WTC11 (cell line): Measurements from ENCODE around the gene QSOX2. TPM values are rescaled to one million over a fixed set of nuclear protein-coding genes. Genes with fewer than 3 reads are reported as not detected.
A peak's percentile ranks its signal among the peaks of the same experiment; 100 is the strongest.

ENCODE experiments used
- ATAC-seq: fragments of 200-7000 bp; cut with Tn5 transposase; 2 replicates; pipeline ENCODE4 v1.10.0; 2021; ENCODE audit warnings: mild to moderate bottlenecking, moderate library complexity
- CTCF ChIA-PET: fragments of 300-600 bp; sonication (Branson Sonifier 250); formaldehyde crosslinking; loops from one replicate; lab custom pipeline; 2021; ENCODE audit warnings: antibody characterized with exemption; lab: Charles Lee
- POLR2A ChIA-PET: fragments of 350-600 bp; sonication (Branson Sonifier 250); formaldehyde crosslinking; loops from one replicate; lab custom pipeline; 2021; ENCODE audit warnings: antibody characterized with exemption; lab: Charles Lee
- DNase-seq: peaks from one replicate; pipeline ENCODE4 v3.0.0; 2021; ENCODE audit warnings: low spot score
- H3K27ac Mint-ChIP-seq: 2 replicates; pipeline ENCODE4 v1.8.0; 2021; ENCODE audit warnings: mixed read lengths
- H3K27me3 Mint-ChIP-seq: 2 replicates; pipeline ENCODE4 v1.8.0; 2021; ENCODE audit warnings: low read depth, mild to moderate bottlenecking, moderate library complexity, mixed read lengths
- H3K36me3 Mint-ChIP-seq: 2 replicates; pipeline ENCODE4 v1.8.0; 2021; ENCODE audit warnings: mixed read lengths
- H3K4me1 Mint-ChIP-seq: 2 replicates; pipeline ENCODE4 v1.8.0; 2022; ENCODE audit warnings: mixed read lengths
- H3K4me3 Mint-ChIP-seq: 2 replicates; pipeline ENCODE4 v1.8.0; 2021; ENCODE audit warnings: mild to moderate bottlenecking, moderate library complexity, mixed read lengths
- H3K9me3 Mint-ChIP-seq: 2 replicates; pipeline ENCODE4 v1.8.0; 2021; ENCODE audit warnings: mixed read lengths
- CDX4 ChIP-seq: fragments of 250-450 bp; sonication (Bioruptor Pico); IDR thresholded peaks from 2 replicates; pipeline ENCODE4 v1.9.0; 2021; ENCODE audit warnings: moderate library complexity, mild to moderate bottlenecking, inconsistent platforms, borderline replicate concordance
- CREB1 ChIP-seq: sonication (generic); formaldehyde crosslinking; IDR thresholded peaks from 2 replicates; pipeline ENCODE4 v1.8.0; 2023; ENCODE audit warnings: mild to moderate bottlenecking, missing genetic modification reagents
- CREM ChIP-seq: sonication (generic); formaldehyde crosslinking; IDR thresholded peaks from 2 replicates; pipeline ENCODE4 v1.8.1; 2022; ENCODE audit warnings: mild to moderate bottlenecking, missing genetic modification reagents, moderate library complexity
- E2F4 ChIP-seq: sonication (generic); formaldehyde crosslinking; IDR thresholded peaks from 2 replicates; pipeline ENCODE4 v1.8.1; 2022; ENCODE audit warnings: low read depth, mild to moderate bottlenecking, moderate library complexity, missing genetic modification reagents, borderline replicate concordance
- ETV6 ChIP-seq: sonication (generic); formaldehyde crosslinking; IDR thresholded peaks from 2 replicates; pipeline ENCODE4 v1.8.1; 2022; ENCODE audit warnings: mild to moderate bottlenecking, missing genetic modification reagents
- FOXK1 ChIP-seq: sonication (generic); formaldehyde crosslinking; IDR thresholded peaks from 2 replicates; pipeline ENCODE4 v1.8.0; 2022; ENCODE audit warnings: mild to moderate bottlenecking, moderate library complexity, missing genetic modification reagents
- GABPB1 ChIP-seq: sonication (generic); formaldehyde crosslinking; IDR thresholded peaks from 2 replicates; pipeline ENCODE4 v1.8.1; 2023; ENCODE audit warnings: mild to moderate bottlenecking, missing genetic modification reagents
- HMGA2 ChIP-seq: fragments of 250-450 bp; sonication (Bioruptor Pico); IDR thresholded peaks from 2 replicates; pipeline ENCODE4 v1.4.0; 2021; ENCODE audit warnings: mild to moderate bottlenecking, moderate library complexity
- HMGXB4 ChIP-seq: sonication (generic); formaldehyde crosslinking; IDR thresholded peaks from 2 replicates; pipeline ENCODE4 v1.8.1; 2023; ENCODE audit warnings: mild to moderate bottlenecking, moderate library complexity, missing genetic modification reagents
- JUN ChIP-seq: sonication (generic); formaldehyde crosslinking; IDR thresholded peaks from 2 replicates; pipeline ENCODE4 v1.8.0; 2023; ENCODE audit warnings: mild to moderate bottlenecking, missing genetic modification reagents
- KAT7 ChIP-seq: sonication (generic); formaldehyde crosslinking; IDR thresholded peaks from 2 replicates; pipeline ENCODE4 v1.8.1; 2023; ENCODE audit warnings: missing genetic modification reagents, mild to moderate bottlenecking, borderline replicate concordance
- MLX ChIP-seq: sonication (generic); formaldehyde crosslinking; IDR thresholded peaks from 2 replicates; pipeline ENCODE4 v1.8.1; 2023; ENCODE audit warnings: mild to moderate bottlenecking, missing genetic modification reagents, moderate library complexity
- MYBL2 ChIP-seq: sonication (generic); formaldehyde crosslinking; IDR thresholded peaks from 2 replicates; pipeline ENCODE4 v1.8.1; 2023; ENCODE audit warnings: mild to moderate bottlenecking, moderate library complexity, missing genetic modification reagents
- SMAD4 ChIP-seq: sonication (generic); formaldehyde crosslinking; IDR thresholded peaks from 2 replicates; pipeline ENCODE4 v1.8.0; 2022; ENCODE audit warnings: mild to moderate bottlenecking, missing genetic modification reagents
- SP1 ChIP-seq: sonication (generic); formaldehyde crosslinking; conservative IDR thresholded peaks from 2 replicates; pipeline ENCODE4 v1.8.1; 2022; ENCODE audit warnings: missing genetic modification reagents
- total RNA-seq: library from RNA; stranded (reverse); gene quantifications from 3 replicates; pipeline ENCODE4 v1.2.3, GENCODE V29; 2021
- TF ChIP-seq, protein P1 (sequence below): sonication (generic); formaldehyde crosslinking; IDR thresholded peaks from 2 replicates; pipeline ENCODE4 v1.8.1; 2022; ENCODE audit warnings: mild to moderate bottlenecking, missing genetic modification reagents, moderate library complexity, borderline replicate concordance
- TF ChIP-seq, protein P2 (sequence below): sonication (generic); formaldehyde crosslinking; IDR thresholded peaks from 2 replicates; pipeline ENCODE4 v1.8.1; 2022; ENCODE audit warnings: low read depth, missing genetic modification reagents, borderline replicate concordance
- TF ChIP-seq, protein P3 (sequence below): sonication (generic); formaldehyde crosslinking; IDR thresholded peaks from 2 replicates; pipeline ENCODE4 v1.8.1; 2022; ENCODE audit warnings: missing genetic modification reagents, borderline replicate concordance
- TF ChIP-seq, protein P4 (sequence below): sonication (generic); formaldehyde crosslinking; IDR thresholded peaks from 2 replicates; pipeline ENCODE4 v1.8.0; 2022; ENCODE audit warnings: missing genetic modification reagents

The QSOX2 gene
- total RNA-seq, 1 experiment from 2014 or later: 33.2 TPM

GRCh38 chr9:136230773-136231172, 14.8 kb downstream of the QSOX2 start:
- Mint-ChIP-seq H3K4me1 (peaks cover 4% of the 10 kb centered on the region; the same call in 1 of the 2 replicates), H3K36me3 (peaks cover 10% of the 10 kb centered on the region), H3K9me3 (no peaks in the 10 kb centered on the region), H3K27ac (peak overlapping the region; percentile 34; the same call in 1 of the 2 replicates), H3K27me3 (no peaks in the 10 kb centered on the region), H3K4me3 (no peak overlapping the region)
- no peak for ATAC-seq
- ChIA-PET CTCF (interaction anchor here (0.8 kb wide), 1 partner anchor 95 kb away, joined by 3 read pairs; no protein-coding TSS in a partner anchor), POLR2A (no interaction called here)
- TF ChIP-seq FOXK1: no peak
- TF ChIP-seq GABPB1 (CRISPR knock-in tag): no peak
- no peak for TF ChIP-seq JUN (CRISPR knock-in tag)
- TF ChIP-seq ETV6 (CRISPR knock-in tag): no peak
- TF ChIP-seq CREM: no peak
- no peak for TF ChIP-seq HMGA2 (CRISPR knock-in tag)
- TF ChIP-seq SP1: no peak
- TF ChIP-seq, protein P1, sequence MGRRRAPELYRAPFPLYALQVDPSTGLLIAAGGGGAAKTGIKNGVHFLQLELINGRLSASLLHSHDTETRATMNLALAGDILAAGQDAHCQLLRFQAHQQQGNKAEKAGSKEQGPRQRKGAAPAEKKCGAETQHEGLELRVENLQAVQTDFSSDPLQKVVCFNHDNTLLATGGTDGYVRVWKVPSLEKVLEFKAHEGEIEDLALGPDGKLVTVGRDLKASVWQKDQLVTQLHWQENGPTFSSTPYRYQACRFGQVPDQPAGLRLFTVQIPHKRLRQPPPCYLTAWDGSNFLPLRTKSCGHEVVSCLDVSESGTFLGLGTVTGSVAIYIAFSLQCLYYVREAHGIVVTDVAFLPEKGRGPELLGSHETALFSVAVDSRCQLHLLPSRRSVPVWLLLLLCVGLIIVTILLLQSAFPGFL (CRISPR knock-in tag): no peak
- TF ChIP-seq SMAD4 (CRISPR knock-in tag): no peak
- TF ChIP-seq E2F4 (CRISPR knock-in tag): no peak
- TF ChIP-seq, protein P2, sequence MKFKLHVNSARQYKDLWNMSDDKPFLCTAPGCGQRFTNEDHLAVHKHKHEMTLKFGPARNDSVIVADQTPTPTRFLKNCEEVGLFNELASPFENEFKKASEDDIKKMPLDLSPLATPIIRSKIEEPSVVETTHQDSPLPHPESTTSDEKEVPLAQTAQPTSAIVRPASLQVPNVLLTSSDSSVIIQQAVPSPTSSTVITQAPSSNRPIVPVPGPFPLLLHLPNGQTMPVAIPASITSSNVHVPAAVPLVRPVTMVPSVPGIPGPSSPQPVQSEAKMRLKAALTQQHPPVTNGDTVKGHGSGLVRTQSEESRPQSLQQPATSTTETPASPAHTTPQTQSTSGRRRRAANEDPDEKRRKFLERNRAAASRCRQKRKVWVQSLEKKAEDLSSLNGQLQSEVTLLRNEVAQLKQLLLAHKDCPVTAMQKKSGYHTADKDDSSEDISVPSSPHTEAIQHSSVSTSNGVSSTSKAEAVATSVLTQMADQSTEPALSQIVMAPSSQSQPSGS (CRISPR knock-in tag): no peak
- TF ChIP-seq, protein P3, sequence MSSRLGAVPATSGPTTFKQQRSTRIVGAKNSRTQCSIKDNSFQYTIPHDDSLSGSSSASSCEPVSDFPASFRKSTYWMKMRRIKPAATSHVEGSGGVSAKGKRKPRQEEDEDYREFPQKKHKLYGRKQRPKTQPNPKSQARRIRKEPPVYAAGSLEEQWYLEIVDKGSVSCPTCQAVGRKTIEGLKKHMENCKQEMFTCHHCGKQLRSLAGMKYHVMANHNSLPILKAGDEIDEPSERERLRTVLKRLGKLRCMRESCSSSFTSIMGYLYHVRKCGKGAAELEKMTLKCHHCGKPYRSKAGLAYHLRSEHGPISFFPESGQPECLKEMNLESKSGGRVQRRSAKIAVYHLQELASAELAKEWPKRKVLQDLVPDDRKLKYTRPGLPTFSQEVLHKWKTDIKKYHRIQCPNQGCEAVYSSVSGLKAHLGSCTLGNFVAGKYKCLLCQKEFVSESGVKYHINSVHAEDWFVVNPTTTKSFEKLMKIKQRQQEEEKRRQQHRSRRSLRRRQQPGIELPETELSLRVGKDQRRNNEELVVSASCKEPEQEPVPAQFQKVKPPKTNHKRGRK (CRISPR knock-in tag): no peak
- no peak for TF ChIP-seq KAT7 (CRISPR knock-in tag)
- TF ChIP-seq MYBL2 (CRISPR knock-in tag): no peak
- no peak for TF ChIP-seq CDX4 (CRISPR knock-in tag)
- TF ChIP-seq MLX (CRISPR knock-in tag): no peak
- TF ChIP-seq, protein P4, sequence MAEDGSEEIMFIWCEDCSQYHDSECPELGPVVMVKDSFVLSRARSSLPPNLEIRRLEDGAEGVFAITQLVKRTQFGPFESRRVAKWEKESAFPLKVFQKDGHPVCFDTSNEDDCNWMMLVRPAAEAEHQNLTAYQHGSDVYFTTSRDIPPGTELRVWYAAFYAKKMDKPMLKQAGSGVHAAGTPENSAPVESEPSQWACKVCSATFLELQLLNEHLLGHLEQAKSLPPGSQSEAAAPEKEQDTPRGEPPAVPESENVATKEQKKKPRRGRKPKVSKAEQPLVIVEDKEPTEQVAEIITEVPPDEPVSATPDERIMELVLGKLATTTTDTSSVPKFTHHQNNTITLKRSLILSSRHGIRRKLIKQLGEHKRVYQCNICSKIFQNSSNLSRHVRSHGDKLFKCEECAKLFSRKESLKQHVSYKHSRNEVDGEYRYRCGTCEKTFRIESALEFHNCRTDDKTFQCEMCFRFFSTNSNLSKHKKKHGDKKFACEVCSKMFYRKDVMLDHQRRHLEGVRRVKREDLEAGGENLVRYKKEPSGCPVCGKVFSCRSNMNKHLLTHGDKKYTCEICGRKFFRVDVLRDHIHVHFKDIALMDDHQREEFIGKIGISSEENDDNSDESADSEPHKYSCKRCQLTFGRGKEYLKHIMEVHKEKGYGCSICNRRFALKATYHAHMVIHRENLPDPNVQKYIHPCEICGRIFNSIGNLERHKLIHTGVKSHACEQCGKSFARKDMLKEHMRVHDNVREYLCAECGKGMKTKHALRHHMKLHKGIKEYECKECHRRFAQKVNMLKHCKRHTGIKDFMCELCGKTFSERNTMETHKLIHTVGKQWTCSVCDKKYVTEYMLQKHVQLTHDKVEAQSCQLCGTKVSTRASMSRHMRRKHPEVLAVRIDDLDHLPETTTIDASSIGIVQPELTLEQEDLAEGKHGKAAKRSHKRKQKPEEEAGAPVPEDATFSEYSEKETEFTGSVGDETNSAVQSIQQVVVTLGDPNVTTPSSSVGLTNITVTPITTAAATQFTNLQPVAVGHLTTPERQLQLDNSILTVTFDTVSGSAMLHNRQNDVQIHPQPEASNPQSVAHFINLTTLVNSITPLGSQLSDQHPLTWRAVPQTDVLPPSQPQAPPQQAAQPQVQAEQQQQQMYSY (CRISPR knock-in tag): no peak
- TF ChIP-seq CREB1: no peak
- no peak for TF ChIP-seq HMGXB4
- DNase-seq: no peak
